IPS DF 6.9 (cell line): ENCODE results near the gene STK10.
A peak's percentile ranks its signal among the peaks of the same experiment; 100 is the strongest.

ENCODE experiments used
- DNase-seq: peaks from one replicate; pipeline ENCODE4 v3.0.0-alpha.2; 2013; ENCODE audit warnings: low read depth, low spot score
- H3K27ac ChIP-seq: one replicate; pipeline ENCODE4 v1.5.1; 2013; ENCODE audit warnings: low read length, control low read depth
- H3K27me3 ChIP-seq: 2 replicates; pipeline ENCODE4 v1.6.1; 2013; ENCODE audit warnings: mild to moderate bottlenecking, low read length; ENCODE audit not compliant: control insufficient read depth, insufficient read depth
- H3K36me3 ChIP-seq: 2 replicates; pipeline ENCODE4 v1.6.1; 2013; ENCODE audit warnings: low read length; ENCODE audit not compliant: control insufficient read depth, insufficient read depth
- H3K4me1 ChIP-seq: 2 replicates; pipeline ENCODE4 v1.6.1; 2013; ENCODE audit warnings: low read length; ENCODE audit not compliant: control insufficient read depth, insufficient read depth
- H3K4me3 ChIP-seq: 2 replicates; pipeline ENCODE4 v1.5.1; 2013; ENCODE audit warnings: mild to moderate bottlenecking, low read length
- H3K9me3 ChIP-seq: 2 replicates; pipeline ENCODE4 v1.6.1; 2013; ENCODE audit warnings: low read length, inconsistent platforms; ENCODE audit not compliant: control insufficient read depth, insufficient read depth
- WGBS: extraction: QIAGEN DNeasy Blood & Tissue Kit; methylation state at CpG from one replicate; pipeline ENCODE4 v1.1.7; 2013; ENCODE audit warnings: mixed read lengths, missing lambda C conversion rate; ENCODE audit not compliant: insufficient read length, insufficient coverage; 5-methylcytosine and 5-hydroxymethylcytosine counted together

Gene STK10

DNA sequence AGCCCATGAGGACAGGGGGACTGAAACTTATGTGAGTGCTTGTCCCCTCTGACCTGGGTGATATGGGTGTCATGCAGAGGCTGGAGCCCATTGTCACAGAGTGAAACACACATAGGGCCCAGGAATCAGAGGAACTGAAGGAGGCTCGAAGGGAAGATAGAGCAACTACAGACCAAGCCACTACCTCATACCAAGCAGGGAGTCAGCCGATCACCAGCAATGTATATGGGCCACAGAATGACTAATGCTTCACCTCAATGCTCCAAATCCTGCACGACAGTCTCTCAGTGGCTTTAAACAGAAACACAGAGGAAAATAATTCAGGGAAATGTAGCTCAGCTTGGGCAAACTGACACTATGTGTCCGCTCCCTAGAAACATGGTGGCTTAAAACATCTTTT lies 172.7 kb downstream of the STK10 start:
- H3K4me1 ChIP-seq = no peaks in the 10 kb centered on the region
- H3K27ac ChIP-seq = no peak overlapping the region
- H3K9me3 ChIP-seq = no peaks in the 10 kb centered on the region
- H3K36me3 ChIP-seq = no peaks in the 10 kb centered on the region
- no peaks in the 10 kb centered on the region for H3K27me3 ChIP-seq
- WGBS = no CpG with 5 or more reads among the region's 4 CpGs
- no peak for DNase-seq
- H3K4me3 ChIP-seq = no peak overlapping the region

DNA sequence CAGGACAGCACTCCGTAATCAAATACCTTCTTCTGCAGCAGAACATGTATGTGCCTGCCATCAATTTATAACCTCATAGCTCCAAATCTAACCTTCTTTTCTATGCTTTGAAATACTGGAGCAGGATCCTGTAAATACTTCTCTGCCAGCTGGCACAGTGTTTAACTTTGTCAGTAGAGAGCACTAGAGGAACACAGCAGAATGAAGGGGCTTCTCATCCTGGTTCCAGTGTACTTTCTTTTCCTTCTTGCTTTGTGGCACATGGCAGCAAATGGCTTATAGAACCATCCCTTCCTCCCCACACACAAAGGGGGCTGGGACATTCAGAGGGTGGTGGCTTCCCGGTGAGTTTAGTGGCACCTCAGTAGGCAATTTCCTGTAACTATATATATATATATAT lies 177.7 kb downstream of the STK10 start:
- Histone ChIP-seq H3K27ac (no peak overlapping the region), H3K4me3 (no peak overlapping the region), H3K27me3 (no peaks in the 10 kb centered on the region), H3K36me3 (no peaks in the 10 kb centered on the region), H3K9me3 (no peaks in the 10 kb centered on the region), H3K4me1 (peaks cover 4% of the 10 kb centered on the region; the same call in 1 of the 2 replicates)
- DNase-seq = no peak
- no CpG with 5 or more reads among the region's 2 CpGs for WGBS

DNA sequence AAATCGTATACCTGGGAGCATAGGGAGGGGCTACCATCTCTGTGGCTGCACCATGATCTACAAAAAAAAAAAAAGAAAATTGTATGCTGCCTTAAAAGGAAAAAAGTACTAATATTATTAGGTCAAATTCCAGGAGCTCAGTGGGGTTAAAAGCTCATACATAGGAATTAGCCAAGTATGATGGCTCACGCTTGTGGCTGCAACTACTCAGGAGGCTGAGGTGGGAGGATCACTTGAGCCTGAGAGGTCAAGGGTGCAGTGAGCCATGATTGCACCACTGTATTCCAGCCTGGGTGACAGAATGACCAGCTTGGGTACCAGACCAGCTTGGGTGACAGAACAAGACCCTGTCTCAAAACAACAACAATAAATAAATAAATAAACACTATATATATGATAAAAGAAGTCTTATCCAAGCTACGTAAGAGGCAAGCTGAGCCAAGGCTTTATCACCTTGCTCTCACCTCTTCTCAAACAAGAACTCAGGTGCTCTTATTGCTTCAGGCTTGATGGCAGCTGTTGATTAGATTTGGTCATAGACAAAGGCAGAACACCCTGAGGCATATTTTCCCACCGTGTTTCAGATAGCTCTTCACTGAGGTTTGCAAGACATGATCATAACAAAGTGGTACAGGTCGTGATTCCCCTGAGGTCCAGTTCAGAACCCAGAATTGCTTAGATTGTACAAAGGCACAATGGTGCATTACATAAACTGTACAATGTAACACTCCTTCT lies 178.3 kb downstream of the STK10 start:
- no peak overlapping the region for H3K27ac ChIP-seq

DNA sequence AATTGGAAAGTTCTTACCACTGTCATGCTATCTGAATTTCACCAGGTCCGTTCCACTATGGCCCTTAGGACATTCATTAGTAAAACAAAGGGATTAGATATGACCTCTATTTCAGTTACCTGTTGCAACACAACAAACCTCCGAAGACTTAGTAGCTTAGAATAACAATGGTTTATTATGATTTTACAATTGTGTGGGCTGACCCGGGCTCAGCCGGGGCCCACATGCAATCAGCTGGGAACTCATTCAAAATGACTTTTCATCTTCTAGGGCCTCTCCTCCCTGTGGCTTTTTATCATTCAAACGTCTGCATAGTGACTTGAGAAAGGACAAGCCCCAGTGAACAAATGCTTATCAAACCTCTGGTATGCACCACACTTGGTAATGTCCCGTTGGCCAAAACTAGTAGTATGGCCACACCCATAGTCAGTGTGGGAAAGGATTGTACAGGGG lies 179.3 kb downstream of the STK10 start:
- H3K27me3 ChIP-seq = no peaks in the 10 kb centered on the region
- no peaks in the 10 kb centered on the region for H3K36me3 ChIP-seq
- DNase-seq = peak; percentile 60
- H3K4me1 ChIP-seq = peaks cover 4% of the 10 kb centered on the region; the same call in 1 of the 2 replicates
- no peaks in the 10 kb centered on the region for H3K9me3 ChIP-seq
- no CpG with 5 or more reads among the region's 6 CpGs for WGBS
- no peak overlapping the region for H3K27ac ChIP-seq
- no peak overlapping the region for H3K4me3 ChIP-seq

More for the DNA sequence above, 178.3 kb downstream of the STK10 start:
- Histone ChIP-seq H3K4me1 (peaks cover 4% of the 10 kb centered on the region; the same call in 1 of the 2 replicates), H3K9me3 (no peaks in the 10 kb centered on the region), H3K4me3 (no peak overlapping the region), H3K27me3 (no peaks in the 10 kb centered on the region), H3K36me3 (no peaks in the 10 kb centered on the region)
- no CpG with 5 or more reads among the region's 5 CpGs for WGBS
- DNase-seq = no peak

DNA sequence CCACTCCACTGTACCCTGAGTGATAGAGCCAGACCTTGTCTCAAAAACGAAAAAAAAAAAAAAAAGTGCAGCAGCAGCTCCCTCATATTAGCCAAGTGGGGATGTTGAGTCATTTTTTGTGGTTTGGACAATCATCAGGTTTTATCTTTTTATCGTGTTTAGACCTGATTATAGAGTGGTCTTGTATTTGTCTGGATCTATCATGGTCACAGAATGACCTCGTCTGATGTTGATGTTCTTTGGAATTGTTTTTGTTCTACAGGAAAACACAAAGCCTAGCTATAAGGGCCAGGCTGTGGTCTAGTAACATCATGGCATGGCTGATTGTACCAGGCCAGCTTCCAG lies 179.9 kb downstream of the STK10 start:
- peaks cover 4% of the 10 kb centered on the region; the same call in 1 of the 2 replicates for H3K4me1 ChIP-seq
- no peaks in the 10 kb centered on the region for H3K27me3 ChIP-seq
- peak overlapping the region; percentile 75; the same call in 1 of the 2 replicates for H3K4me3 ChIP-seq
- WGBS = no CpG with 5 or more reads among the region's 3 CpGs
- peak overlapping the region; percentile 32 for H3K27ac ChIP-seq
- H3K9me3 ChIP-seq = no peaks in the 10 kb centered on the region
- H3K36me3 ChIP-seq = no peaks in the 10 kb centered on the region
- no peak for DNase-seq

DNA sequence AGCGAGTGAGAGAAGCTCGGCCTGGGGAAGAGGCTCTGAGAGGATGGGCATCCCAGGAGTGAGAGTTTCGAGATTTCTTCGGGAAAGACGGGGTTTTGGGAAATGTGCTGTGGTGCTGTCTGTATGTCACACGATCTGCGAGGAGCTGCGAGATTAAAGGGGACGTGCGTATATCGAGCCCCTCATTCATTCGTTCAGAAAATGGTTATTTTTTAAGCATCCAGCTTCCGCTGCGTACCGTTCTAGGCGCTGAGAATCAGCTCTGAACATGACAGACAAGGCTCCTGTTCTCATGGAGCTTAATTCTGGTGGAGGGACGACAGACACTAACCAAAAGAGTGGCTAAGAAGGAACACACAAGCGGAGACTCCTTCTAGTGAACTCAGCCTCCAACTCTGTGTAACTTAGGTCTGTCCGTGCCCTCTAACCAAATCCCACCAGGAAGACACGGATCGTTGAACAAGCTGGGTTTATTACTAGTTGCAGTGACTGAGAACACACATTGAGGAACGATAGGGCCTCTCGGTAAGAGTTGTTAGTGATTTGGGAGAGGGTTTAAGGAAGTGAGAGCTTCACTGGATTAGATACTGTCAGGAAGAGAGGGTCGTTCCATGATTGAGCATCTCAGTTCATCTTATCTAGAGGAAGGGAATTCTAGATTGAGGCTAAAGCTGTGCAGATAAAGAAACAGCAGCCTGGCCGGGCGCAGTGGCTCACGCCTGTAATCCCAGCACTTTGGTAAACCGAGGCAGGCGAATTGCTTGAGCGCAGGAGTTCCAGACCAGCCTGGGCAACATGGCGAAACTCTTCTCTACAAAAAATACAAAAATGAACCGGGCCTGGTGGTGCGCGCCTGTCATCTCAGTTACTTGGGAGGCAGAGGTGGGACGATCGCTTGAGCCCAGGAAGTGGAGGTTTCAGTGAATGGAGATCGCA lies 180.6 kb downstream of the STK10 start:
- WGBS = no CpG with 5 or more reads among the region's 37 CpGs
- H3K4me1 ChIP-seq = peaks cover 4% of the 10 kb centered on the region; the same call in 1 of the 2 replicates
- peak overlapping the region; percentile 32 for H3K27ac ChIP-seq
- DNase-seq = no peak
- H3K4me3 ChIP-seq = peak overlapping the region; percentile 75
- H3K36me3 ChIP-seq = no peaks in the 10 kb centered on the region
- no peaks in the 10 kb centered on the region for H3K9me3 ChIP-seq
- H3K27me3 ChIP-seq = no peaks in the 10 kb centered on the region

DNA sequence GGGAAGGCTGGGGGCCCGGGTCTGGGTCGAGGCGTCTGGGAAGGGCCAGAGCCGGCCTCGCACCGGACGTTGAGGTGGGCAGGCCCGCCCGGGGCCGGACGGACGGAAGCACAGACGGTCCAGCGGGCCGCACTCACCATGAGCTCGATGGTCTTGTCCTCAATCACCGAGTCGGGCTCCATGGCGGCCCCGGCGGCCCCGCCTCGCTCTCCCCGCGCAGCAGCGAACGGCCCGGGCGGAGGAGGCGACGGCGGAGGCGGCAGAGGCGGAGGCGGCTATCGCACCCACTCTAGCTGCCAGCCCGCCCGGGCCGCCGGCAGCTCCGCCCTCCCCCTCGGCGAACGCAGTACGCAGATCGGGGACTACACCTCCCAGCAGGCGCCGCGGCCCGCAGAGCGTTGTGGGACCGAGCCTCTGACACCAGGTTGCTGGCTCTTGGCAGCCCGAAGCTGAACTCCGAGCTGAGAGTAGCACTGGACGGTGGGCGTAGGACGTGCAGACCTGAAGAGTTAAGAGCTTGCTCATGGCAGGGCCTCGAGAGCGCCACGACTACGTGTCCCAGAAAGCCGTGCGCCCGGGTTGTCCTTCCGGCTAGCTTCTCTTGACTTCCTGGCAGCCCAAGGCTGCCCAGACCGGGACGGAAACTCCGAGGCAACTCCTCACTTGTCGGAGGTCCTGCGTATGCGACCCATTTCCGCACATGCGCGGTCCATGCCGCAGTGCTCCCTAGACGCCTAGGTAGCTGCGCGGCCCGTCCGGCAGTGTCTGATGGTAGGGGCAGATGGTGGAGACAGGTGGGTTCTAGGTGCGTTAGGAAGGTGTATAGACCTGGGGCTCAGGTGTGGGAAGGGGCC lies 181.5 kb downstream of the STK10 start, which contains the start of gene FBXW11:
Gene FBXW11, minus strand, starts transcription at position 318 of the 854 bp plus-strand sequence. Its CDS starts 136 bp downstream, at position 182.
- Histone ChIP-seq H3K27me3 (no peaks in the 10 kb centered on the region), H3K36me3 (no peaks in the 10 kb centered on the region), H3K4me3 (peak within 1 kb of the TSS; percentile 75), H3K4me1 (peaks cover 4% of the 10 kb centered on the region; the same call in 1 of the 2 replicates), H3K9me3 (no peaks in the 10 kb centered on the region), H3K27ac (no peak within 1 kb of the TSS)
- peak; percentile 94 for DNase-seq
- no CpG with 5 or more reads among the region's 81 CpGs for WGBS

DNA sequence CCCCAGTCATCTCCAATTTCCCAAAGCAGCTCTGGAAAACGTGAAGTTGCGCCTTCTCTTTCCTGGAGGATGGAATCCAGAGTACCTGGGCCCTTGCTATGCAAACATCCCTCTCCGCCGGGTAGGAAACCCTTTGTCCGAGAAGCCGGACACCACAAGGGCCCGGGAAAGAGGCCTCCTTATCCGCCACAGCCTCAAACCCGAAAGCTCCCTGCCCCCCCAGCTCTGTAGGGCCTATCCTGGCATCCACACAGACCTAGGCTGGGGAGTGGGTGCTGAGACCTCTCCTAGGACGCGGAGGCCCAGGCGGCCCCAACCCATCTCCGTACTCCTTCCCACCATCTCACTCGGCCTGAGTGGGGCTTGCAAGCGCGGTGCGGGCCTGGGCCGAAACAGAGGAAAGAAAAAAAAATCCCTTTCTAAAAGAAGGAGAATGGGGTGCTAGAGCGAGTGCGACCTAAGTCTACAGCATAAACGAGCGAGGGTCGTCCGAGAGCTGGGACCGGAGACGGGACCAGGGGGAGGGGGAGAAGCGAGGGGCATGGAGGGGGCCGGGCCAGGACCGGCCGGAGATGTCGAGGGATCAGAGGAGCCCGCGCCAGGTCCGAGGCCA lies 182.2 kb downstream of the STK10 start:
- no peak for DNase-seq
- Histone ChIP-seq H3K36me3 (no peaks in the 10 kb centered on the region), H3K27me3 (no peaks in the 10 kb centered on the region), H3K4me1 (peaks cover 4% of the 10 kb centered on the region; the same call in 1 of the 2 replicates), H3K27ac (no peak overlapping the region), H3K4me3 (peak overlapping the region; percentile 75), H3K9me3 (no peaks in the 10 kb centered on the region)
- no CpG with 5 or more reads among the region's 34 CpGs for WGBS

DNA sequence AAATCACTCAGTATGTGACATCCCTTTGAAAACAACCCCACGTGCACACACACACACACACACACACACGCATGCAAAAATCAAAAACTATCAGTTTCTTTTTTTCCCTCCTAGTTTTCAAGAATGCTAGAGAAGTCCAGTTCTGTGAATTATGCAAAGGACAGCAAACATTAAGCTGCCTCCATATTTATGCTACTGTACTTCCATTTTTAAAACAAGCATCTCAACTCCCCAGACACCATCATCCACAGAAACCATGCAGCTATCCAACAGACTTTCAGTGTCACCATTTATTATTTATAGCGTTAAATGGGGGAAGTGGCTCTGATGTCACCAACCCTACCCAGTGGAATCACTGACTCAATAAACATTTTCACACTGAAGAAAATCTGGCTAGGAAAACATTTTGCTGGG lies 183.2 kb downstream of the STK10 start:
- no peaks in the 10 kb centered on the region for H3K9me3 ChIP-seq
- H3K4me1 ChIP-seq = peaks cover 2% of the 10 kb centered on the region; the same call in 1 of the 2 replicates
- H3K27me3 ChIP-seq = no peaks in the 10 kb centered on the region
- H3K36me3 ChIP-seq = no peaks in the 10 kb centered on the region
- H3K4me3 ChIP-seq = peak overlapping the region; percentile 75; the same call in 1 of the 2 replicates
- no peak for DNase-seq
- no CpG with 5 or more reads among the region's 3 CpGs for WGBS
- no peak overlapping the region for H3K27ac ChIP-seq
